Karpas-422 (cell line): Measurements from ENCODE around the gene LSMEM2. TPM values are rescaled to one million over a fixed set of nuclear protein-coding genes. Genes with fewer than 3 reads are reported as not detected.
A peak's percentile ranks its signal among the peaks of the same experiment; 100 is the strongest.

ENCODE experiments used
- DNase-seq: peaks from one replicate; pipeline ENCODE4 v3.0.0-alpha.2; 2015
- H2AFZ ChIP-seq: fragments of 200-600 bp; sonication (generic); 2 replicates; pipeline ENCODE4 v1.6.1; 2014; ENCODE audit warnings: antibody characterized with exemption, low read length, mixed read lengths
- H3K27ac ChIP-seq: fragments of 200-600 bp; sonication (generic); 2 replicates; pipeline ENCODE4 v1.5.1; 2014; ENCODE audit warnings: mild to moderate bottlenecking, low read length, moderate library complexity
- H3K27me3 ChIP-seq: fragments of 200-600 bp; sonication (generic); 2 replicates; pipeline ENCODE4 v1.6.1; 2014; ENCODE audit warnings: low read length, mixed read lengths
- H3K36me3 ChIP-seq: fragments of 200-600 bp; sonication (generic); 2 replicates; pipeline ENCODE4 v1.6.1; 2014; ENCODE audit warnings: low read length, mixed read lengths; ENCODE audit not compliant: insufficient read depth
- H3K4me1 ChIP-seq: fragments of 200-600 bp; sonication (generic); 2 replicates; pipeline ENCODE4 v1.6.1; 2014; ENCODE audit warnings: mild to moderate bottlenecking, low read length, mixed read lengths
- H3K4me2 ChIP-seq: fragments of 200-600 bp; sonication (generic); 2 replicates; pipeline ENCODE4 v1.6.1; 2014; ENCODE audit warnings: low read length, low read depth, mild to moderate bottlenecking; ENCODE audit not compliant: poor library complexity, severe bottlenecking
- H3K4me3 ChIP-seq: fragments of 200-600 bp; sonication (generic); 2 replicates; pipeline ENCODE4 v1.5.1; 2014; ENCODE audit warnings: mild to moderate bottlenecking, antibody characterized with exemption, low read length, mixed read lengths
- H3K79me2 ChIP-seq: fragments of 200-600 bp; sonication (generic); 2 replicates; pipeline ENCODE4 v1.6.1; 2014; ENCODE audit warnings: mild to moderate bottlenecking, low read length, mixed read lengths
- H3K9ac ChIP-seq: fragments of 200-600 bp; sonication (generic); 2 replicates; pipeline ENCODE4 v1.6.0; 2014; ENCODE audit warnings: low read length
- H3K9me2 ChIP-seq: fragments of 200-600 bp; sonication (generic), shearing (Covaris generic); replicated peaks from 2 replicates; pipeline ENCODE4 v1.6.0; 2014; ENCODE audit warnings: mild to moderate bottlenecking, low read length, moderate library complexity; ENCODE audit not compliant: insufficient read depth
- H3K9me3 ChIP-seq: fragments of 300-700, 200-600 bp; sonication (generic); 2 replicates; pipeline ENCODE4 v1.6.1; 2014; ENCODE audit warnings: low read length, mixed read lengths
- H4K20me1 ChIP-seq: fragments of 200-600 bp; sonication (generic); 2 replicates; pipeline ENCODE4 v1.6.1; 2014; ENCODE audit warnings: mild to moderate bottlenecking, antibody characterized with exemption, low read length, low read depth; ENCODE audit not compliant: insufficient read depth
- total RNA-seq: library from RNA; depleted of rRNA; stranded (reverse); fragments of >200 nt; shearing (Covaris generic); gene quantifications from 2 replicates; pipeline ENCODE4 v1.2.3, GENCODE V29; 2014; ENCODE audit warnings: low replicate concordance

Gene LSMEM2
- total RNA-seq, 1 experiment from 2014 or later: not detected

- DNase-seq: no peak
Observed at GRCh38 chr3:50314342-50314741, 35.5 kb downstream of the LSMEM2 start.

GRCh38 chr3:50314816-50315215 is 35.9 kb downstream of the LSMEM2 start:
- Histone ChIP-seq H3K9ac (no peak overlapping the region), H3K27ac (no peak overlapping the region), H3K79me2 (peaks cover 11% of the 10 kb centered on the region), H3K9me2 (no peaks in the 10 kb centered on the region), H4K20me1 (no peaks in the 10 kb centered on the region), H3K4me3 (no peak overlapping the region), H3K4me1 (peaks cover 6% of the 10 kb centered on the region), H3K9me3 (no peaks in the 10 kb centered on the region), H3K4me2 (no peak overlapping the region), H3K36me3 (peaks cover 6% of the 10 kb centered on the region; the same call in 1 of the 2 replicates), H2AFZ (no peak overlapping the region), H3K27me3 (no peaks in the 10 kb centered on the region)
- DNase-seq: no peak

More at GRCh38 chr3:50314342-50314741, 35.5 kb downstream of the LSMEM2 start:
- Histone ChIP-seq H3K9ac (peak overlapping the region; percentile 28; the same call in 1 of the 2 replicates), H3K79me2 (peaks cover 7% of the 10 kb centered on the region; the same call in 1 of the 2 replicates), H3K4me2 (no peak overlapping the region), H4K20me1 (no peaks in the 10 kb centered on the region), H3K27ac (peak overlapping the region; percentile 43; the same call in 1 of the 2 replicates), H3K9me2 (no peaks in the 10 kb centered on the region), H3K4me3 (no peak overlapping the region), H2AFZ (no peak overlapping the region), H3K4me1 (peaks cover 6% of the 10 kb centered on the region), H3K36me3 (peaks cover 4% of the 10 kb centered on the region; the same call in 1 of the 2 replicates), H3K9me3 (no peaks in the 10 kb centered on the region), H3K27me3 (no peaks in the 10 kb centered on the region)

DNA sequence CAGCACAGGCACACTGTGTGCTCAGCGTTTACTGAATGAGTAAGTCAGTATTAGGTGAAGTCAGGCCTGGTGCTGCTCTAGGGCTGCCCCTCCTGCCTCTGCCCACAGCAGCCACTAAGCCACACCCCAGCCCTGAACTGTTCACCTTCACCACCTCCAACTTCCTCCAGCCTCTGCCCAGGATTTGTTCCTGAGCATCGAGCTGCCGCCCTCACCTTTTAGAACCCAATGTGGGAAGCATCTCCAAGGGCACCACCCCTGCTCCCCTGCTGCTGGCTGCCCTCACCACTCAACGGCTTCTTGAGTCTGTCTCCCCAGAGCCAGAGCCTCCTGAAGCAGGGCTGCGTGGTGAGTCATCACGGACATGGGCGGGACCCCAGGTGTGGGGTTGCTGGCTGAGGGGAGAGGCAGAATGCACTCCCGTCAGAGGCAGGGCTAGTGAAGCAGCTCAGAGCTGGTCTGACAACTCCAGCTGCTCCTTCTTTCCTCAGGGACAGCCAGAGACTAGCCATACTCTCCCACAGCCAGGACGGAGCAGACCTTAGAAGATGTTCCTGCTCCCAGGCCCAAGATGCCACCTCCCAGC is 37.9 kb downstream of the LSMEM2 start:
- no peaks in the 10 kb centered on the region for H3K9me3 ChIP-seq
- peaks cover 6% of the 10 kb centered on the region; the same call in 1 of the 2 replicates for H3K36me3 ChIP-seq
- no peaks in the 10 kb centered on the region for H3K27me3 ChIP-seq
- H3K9ac ChIP-seq: no peak overlapping the region
- H4K20me1 ChIP-seq: no peaks in the 10 kb centered on the region; the same call in 1 of the 2 replicates
- no peak overlapping the region for H3K27ac ChIP-seq
- peaks cover 22% of the 10 kb centered on the region for H3K79me2 ChIP-seq
- H3K9me2 ChIP-seq: no peaks in the 10 kb centered on the region
- DNase-seq: peak; percentile 55
- H3K4me1 ChIP-seq: peaks cover 16% of the 10 kb centered on the region
- no peak overlapping the region for H3K4me3 ChIP-seq
- H3K4me2 ChIP-seq: no peak overlapping the region
- H2AFZ ChIP-seq: no peak overlapping the region

DNA sequence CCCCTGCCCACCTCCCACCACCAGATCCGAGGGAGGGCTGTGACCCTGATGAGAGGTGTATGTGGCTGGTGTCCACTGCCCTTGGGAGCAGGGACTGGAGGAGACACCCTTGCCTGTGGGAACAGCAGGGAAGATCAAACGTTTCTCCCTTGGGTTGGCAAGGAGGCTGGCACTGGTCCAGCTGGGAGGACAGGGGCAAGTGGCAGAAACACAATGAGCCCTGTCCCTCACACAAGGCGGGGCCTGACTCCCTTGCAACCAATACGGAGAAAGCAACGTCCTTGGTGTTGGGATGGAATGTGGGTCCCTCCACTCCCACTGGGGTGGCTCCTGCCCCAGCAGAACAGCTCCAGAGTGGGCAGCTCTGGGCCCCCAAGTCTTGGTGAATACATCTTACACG is 38.4 kb downstream of the LSMEM2 start:
- peaks cover 21% of the 10 kb centered on the region for H3K4me1 ChIP-seq
- peaks cover 22% of the 10 kb centered on the region for H3K79me2 ChIP-seq
- H2AFZ ChIP-seq: no peak overlapping the region
- no peaks in the 10 kb centered on the region for H3K9me3 ChIP-seq
- H3K4me2 ChIP-seq: no peak overlapping the region
- no peaks in the 10 kb centered on the region for H3K9me2 ChIP-seq
- no peak for DNase-seq
- no peaks in the 10 kb centered on the region for H3K27me3 ChIP-seq
- H3K36me3 ChIP-seq: peaks cover 6% of the 10 kb centered on the region; the same call in 1 of the 2 replicates
- H3K4me3 ChIP-seq: no peak overlapping the region
- no peak overlapping the region for H3K27ac ChIP-seq
- no peak overlapping the region for H3K9ac ChIP-seq
- no peaks in the 10 kb centered on the region; the same call in 1 of the 2 replicates for H4K20me1 ChIP-seq

DNA sequence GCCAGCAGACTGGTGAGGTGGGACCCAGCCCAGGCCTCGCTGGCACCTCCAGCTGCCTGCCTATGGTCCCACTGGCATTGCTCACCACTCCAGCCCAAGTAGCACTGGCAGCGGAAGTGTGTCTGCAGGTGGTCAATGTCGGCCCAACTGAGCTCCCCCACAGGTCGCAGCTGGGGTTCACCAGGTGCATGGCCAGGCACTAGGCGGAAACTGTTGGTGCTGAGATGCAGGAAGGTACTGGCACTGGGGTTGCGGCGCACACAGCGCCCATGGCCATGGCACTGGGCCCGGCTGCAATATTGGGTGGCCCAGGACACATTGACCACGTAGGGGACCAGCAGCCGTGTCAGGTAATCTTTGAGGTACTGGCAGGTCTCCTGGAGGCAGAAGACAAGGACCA is 39.3 kb downstream of the LSMEM2 start:
- H3K79me2 ChIP-seq: peaks cover 22% of the 10 kb centered on the region
- H3K9ac ChIP-seq: no peak overlapping the region
- H3K9me2 ChIP-seq: no peaks in the 10 kb centered on the region
- DNase-seq: no peak
- no peaks in the 10 kb centered on the region; the same call in 1 of the 2 replicates for H4K20me1 ChIP-seq
- H3K9me3 ChIP-seq: no peaks in the 10 kb centered on the region
- H2AFZ ChIP-seq: no peak overlapping the region
- peaks cover 21% of the 10 kb centered on the region for H3K4me1 ChIP-seq
- no peaks in the 10 kb centered on the region for H3K27me3 ChIP-seq
- no peak overlapping the region for H3K4me3 ChIP-seq
- H3K36me3 ChIP-seq: peaks cover 6% of the 10 kb centered on the region; the same call in 1 of the 2 replicates
- no peak overlapping the region for H3K4me2 ChIP-seq
- no peak overlapping the region for H3K27ac ChIP-seq

DNA sequence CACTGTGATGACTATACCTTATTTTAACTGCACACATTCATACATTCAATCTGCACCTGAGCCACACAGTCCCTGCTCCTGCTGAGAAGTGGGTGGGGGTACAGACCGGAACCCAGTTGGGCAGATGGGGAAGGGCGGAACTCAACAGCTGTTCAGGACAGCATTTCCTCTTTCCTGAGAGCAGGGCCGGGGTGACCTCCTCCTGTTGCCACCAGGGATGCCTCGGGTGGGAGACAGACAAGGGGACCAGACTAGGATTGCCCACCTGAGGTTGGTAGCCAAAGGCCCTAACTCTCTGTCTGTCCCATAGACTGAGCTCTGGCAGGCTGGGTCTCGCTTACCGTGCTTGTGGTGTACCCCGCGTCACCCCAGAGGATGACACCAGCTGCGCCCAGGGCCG is 39.7 kb downstream of the LSMEM2 start:
- no peak overlapping the region for H2AFZ ChIP-seq
- no peak overlapping the region for H3K9ac ChIP-seq
- peaks cover 6% of the 10 kb centered on the region; the same call in 1 of the 2 replicates for H3K36me3 ChIP-seq

DNA sequence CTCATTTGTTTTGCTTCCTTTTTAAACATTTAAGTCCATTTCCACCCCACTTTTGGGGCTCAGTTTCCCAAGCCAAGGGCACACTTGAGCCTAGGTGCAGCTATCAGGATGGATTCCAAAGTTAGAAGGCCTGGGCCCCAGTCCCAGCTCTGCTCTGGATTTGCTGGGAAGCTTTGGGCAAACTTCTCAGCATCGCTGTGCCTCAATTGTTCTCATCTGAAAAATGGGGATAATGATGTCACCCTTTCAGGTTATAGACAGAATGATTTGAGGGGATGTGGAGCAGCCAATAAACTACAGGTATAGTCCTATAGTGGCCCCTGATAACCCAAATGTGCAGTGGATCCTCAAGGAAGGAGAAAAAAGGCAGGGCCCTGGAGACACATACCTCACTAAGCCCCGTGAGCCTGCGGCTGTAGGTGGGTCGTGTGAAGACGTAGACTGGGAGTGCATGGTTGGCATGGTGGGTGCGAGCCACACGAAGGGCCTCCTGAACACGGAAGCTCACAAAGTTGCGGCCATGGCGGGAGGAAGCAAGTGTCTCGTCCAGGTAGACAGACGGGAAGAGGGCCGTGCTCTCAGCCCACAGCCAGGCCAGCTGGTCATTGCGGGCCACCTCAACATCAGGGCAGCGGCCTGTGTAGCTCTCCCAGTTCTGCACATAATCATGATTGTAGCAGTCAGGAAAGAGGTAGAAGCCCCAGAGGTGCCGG is 40.5 kb downstream of the LSMEM2 start:
- no peak overlapping the region for H3K9ac ChIP-seq
- H3K9me3 ChIP-seq: no peaks in the 10 kb centered on the region
- H3K79me2 ChIP-seq: peaks cover 22% of the 10 kb centered on the region
- H3K27me3 ChIP-seq: no peaks in the 10 kb centered on the region
- H3K4me3 ChIP-seq: no peak overlapping the region; the same call in 1 of the 2 replicates
- peaks cover 21% of the 10 kb centered on the region for H3K4me1 ChIP-seq
- H3K9me2 ChIP-seq: no peaks in the 10 kb centered on the region
- no peak overlapping the region for H3K27ac ChIP-seq
- no peak for DNase-seq
- H3K36me3 ChIP-seq: peaks cover 6% of the 10 kb centered on the region; the same call in 1 of the 2 replicates
- no peak overlapping the region for H2AFZ ChIP-seq
- H3K4me2 ChIP-seq: no peak overlapping the region
- no peaks in the 10 kb centered on the region; the same call in 1 of the 2 replicates for H4K20me1 ChIP-seq

More for the DNA sequence above, 39.7 kb downstream of the LSMEM2 start:
- Histone ChIP-seq H3K27me3 (no peaks in the 10 kb centered on the region), H3K27ac (no peak overlapping the region), H3K9me2 (no peaks in the 10 kb centered on the region), H3K79me2 (peaks cover 22% of the 10 kb centered on the region), H3K9me3 (no peaks in the 10 kb centered on the region), H3K4me3 (no peak overlapping the region), H4K20me1 (no peaks in the 10 kb centered on the region; the same call in 1 of the 2 replicates), H3K4me1 (peaks cover 21% of the 10 kb centered on the region), H3K4me2 (no peak overlapping the region)
- DNase-seq: no peak
